Measurements from ENCODE around the gene ZNF787.

DNA sequence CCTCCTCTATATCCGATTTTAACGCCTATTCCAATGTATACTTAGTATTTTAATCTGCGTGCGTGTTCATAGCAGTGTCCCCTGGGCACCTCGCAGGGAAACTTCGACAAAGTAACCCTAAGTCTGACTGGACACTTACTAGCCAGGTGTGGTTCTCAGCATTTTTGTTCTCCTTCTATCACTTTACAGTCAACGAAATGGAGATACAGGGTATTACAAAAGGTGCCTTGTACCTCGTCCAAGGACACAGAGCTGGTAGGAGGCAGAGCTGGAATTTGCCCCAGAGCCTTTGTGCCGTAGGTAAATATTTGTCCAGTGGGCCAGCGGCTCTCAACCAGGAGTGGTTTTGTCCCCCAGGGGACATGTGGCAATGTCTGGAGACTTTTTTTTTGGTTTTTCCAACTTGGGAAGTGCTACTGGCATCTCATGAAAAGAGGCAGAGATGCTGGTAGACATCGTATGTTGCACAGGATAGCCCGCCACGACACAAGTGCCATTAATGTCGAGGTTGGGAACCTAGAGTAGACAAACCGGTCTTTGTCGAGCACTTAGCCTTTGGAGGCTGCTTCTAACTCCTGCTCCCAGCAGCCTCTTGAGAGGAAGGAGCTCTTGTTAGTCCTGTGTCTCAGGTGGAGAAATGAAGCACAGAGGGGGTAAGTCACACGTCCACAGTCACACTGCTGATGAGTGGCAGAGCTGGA is 21.1 kb upstream of the ZNF787 start:
- TF ChIP-seq CTCF (IDR thresholded peaks at IDR 0.05 in 8 of 11, conservative IDR thresholded peaks at IDR 0.05 in 3 of 11) (no peak), POLR2A (IDR thresholded peaks at IDR 0.05) (no peak), POLR2AphosphoS5 (IDR thresholded peaks at IDR 0.05) (no peak)

All from spleen (tissue), 7 donors.